Retina (tissue), 1 donor: Measurements from ENCODE around the gene LRTM2.
A peak's percentile ranks its signal among the peaks of the same experiment; 100 is the strongest.

Experiments used
- DNase-seq: peaks from one replicate; pipeline ENCODE4 v3.0.0-alpha.2; 2016

Gene LRTM2

GRCh38 chr12:1820191-1820895 lies at the start of gene LRTM2:
TSS of gene LRTM2 (plus strand) at chr12:1820565. CDS start at chr12:1828149, 7,584 bp downstream.
- peak; percentile 76 for DNase-seq

- no peak for DNase-seq
These were observed 46.3 kb upstream of the LRTM2 start for GRCh38 chr12:1773937-1774655.

GRCh38 chr12:1776170-1776921 lies 44.0 kb upstream of the LRTM2 start:
- DNase-seq = peak; percentile 56

- DNase-seq = no peak
These were observed 42.6 kb upstream of the LRTM2 start for GRCh38 chr12:1777798-1778197.

- no peak for DNase-seq
These were observed 41.5 kb upstream of the LRTM2 start for GRCh38 chr12:1778911-1779310.

DNA sequence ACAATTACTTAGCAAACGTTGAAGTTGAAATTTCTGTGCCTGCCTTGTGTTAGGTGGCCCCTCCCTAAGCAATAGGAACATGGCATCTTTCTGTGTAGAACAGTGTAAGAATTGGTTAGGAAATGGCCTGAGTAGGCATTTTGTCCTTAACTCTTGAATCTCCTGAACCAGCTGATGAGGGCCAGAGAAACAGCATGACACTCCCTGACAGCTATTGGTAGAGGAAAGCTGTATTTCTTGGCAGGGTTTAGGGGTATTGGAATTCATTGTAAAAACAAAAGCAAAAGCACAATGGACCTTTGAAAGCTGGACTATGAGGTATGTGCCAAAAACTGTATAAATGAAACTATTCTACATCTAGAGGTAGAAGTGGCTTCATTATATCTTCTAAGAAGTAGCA lies 40.6 kb upstream of the LRTM2 start:
- DNase-seq = no peak

DNA sequence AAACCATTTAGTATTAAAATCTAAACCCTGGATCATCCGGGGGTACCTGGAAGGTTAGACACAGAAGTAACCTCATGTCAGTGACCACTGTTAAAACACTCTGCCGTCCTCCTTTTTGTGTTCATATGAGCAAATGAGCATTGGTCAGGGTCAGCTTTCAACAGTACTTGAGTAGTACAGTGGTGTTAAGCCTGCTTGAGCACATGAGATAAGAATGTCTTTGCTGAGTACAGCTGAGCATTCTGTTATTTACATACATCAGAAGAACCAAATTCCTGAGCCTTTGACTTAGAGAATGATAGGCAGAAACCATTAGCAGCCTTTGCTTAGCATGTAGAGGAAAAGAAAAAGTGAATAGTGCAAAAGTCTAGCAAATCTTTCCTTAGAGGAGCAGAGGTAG lies 38.6 kb upstream of the LRTM2 start:
- no peak for DNase-seq

GRCh38 chr12:1782215-1782614 lies 38.1 kb upstream of the LRTM2 start:
- DNase-seq = no peak

DNA sequence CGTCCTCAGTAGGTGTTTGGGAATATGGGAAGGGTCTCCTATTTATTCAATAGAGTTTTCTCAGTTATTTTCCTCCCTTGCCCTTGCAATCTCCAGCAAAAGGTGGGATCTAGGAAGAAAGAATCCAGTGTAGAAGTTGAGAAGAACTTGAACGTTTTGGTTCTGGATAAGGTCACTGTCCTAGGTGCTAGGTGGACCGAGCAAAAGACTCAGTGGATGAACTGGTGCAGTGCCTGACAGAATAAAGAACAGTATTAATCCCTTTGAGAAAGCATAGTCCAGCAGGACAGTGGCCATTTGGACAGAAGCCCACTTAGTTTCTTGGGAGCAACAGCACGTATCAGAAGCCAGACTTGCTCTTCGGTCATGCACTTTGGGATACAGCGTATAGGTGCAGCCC lies 32.7 kb upstream of the LRTM2 start:
- DNase-seq = no peak

DNA sequence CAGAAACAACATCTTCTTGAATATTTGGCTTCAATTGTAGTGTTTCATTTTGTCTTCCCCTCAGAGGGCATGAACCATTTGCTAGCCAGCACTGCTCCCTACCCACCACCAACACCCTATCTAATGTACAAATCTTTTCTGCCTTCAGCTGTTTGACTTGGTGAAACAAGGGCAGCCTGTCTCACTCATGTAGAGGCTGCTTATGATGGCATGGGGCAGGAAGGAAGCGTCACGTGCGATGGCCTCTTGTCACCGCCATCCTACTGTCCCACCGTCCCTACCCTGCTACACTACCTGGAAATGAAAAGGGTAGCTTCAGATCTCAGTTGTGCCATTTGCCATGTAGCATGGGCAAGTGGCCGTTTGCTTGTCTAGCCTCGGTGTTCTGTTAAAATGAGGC lies 29.9 kb upstream of the LRTM2 start:
- no peak for DNase-seq

GRCh38 chr12:1791104-1791841 lies 29.1 kb upstream of the LRTM2 start:
- DNase-seq = peak; percentile 61

DNA sequence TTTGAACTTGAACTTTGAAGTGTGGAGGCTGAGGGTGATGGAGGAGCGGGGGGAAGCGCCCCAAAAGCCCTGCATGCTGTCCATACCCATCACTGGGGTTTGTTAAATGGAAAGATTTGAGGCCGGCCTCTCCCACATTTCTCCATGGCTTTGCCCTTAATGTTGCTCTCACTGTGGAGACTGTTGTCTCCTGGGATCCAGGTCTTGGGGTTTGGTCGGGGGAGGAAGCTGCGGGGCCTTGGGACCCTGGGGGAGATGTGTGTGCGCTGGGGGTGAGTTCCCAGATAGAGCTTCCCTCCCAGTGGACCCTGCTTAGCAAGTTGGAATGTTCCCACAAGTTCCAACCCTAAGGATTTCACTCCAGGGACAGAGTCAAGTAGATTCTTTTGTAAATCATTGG lies 28.0 kb upstream of the LRTM2 start:
- DNase-seq = no peak

GRCh38 chr12:1793426-1794210 lies 26.7 kb upstream of the LRTM2 start:
- no peak for DNase-seq

- DNase-seq = no peak
These were observed 25.8 kb upstream of the LRTM2 start for GRCh38 chr12:1794440-1795090.

GRCh38 chr12:1795221-1795784 lies 25.1 kb upstream of the LRTM2 start:
- no peak for DNase-seq

DNA sequence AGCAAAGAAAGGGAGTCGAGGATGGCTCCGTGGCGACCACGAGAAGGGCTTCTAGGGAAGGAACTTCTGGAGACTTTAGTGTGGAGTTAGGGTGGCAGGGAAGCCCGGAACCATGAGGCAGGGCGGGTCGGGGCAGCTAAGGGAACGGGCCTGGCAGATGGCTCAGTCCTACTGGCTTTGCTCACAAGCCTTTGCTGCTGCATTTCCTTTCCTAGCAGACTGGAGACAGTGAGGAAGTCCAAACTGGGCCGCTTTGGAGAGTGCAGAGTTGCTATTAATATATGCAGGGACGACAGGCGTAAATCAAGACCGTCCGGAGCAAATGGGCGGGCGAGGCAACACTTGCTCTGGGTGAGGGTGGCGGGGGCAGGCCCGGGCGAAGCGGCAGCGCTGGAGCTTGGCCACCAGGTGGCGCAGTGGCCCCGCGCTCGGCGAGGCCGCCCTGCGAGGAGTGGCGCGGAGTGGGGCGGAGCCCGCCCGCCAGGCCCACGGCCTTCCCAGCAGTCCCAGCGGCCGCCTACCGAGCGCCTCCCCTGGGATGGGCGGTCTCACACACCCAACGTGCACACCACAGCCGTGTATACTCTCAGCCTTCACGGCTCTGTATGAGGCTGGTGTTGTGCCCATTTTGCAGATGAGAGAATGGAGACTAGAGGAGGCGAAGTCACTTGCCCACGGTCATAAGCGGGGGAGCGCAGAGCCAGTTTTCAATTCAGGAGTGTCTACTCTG lies 24.4 kb upstream of the LRTM2 start:
- peak; percentile 94 for DNase-seq

GRCh38 chr12:1796515-1797010 lies 23.8 kb upstream of the LRTM2 start:
- no peak for DNase-seq

DNA sequence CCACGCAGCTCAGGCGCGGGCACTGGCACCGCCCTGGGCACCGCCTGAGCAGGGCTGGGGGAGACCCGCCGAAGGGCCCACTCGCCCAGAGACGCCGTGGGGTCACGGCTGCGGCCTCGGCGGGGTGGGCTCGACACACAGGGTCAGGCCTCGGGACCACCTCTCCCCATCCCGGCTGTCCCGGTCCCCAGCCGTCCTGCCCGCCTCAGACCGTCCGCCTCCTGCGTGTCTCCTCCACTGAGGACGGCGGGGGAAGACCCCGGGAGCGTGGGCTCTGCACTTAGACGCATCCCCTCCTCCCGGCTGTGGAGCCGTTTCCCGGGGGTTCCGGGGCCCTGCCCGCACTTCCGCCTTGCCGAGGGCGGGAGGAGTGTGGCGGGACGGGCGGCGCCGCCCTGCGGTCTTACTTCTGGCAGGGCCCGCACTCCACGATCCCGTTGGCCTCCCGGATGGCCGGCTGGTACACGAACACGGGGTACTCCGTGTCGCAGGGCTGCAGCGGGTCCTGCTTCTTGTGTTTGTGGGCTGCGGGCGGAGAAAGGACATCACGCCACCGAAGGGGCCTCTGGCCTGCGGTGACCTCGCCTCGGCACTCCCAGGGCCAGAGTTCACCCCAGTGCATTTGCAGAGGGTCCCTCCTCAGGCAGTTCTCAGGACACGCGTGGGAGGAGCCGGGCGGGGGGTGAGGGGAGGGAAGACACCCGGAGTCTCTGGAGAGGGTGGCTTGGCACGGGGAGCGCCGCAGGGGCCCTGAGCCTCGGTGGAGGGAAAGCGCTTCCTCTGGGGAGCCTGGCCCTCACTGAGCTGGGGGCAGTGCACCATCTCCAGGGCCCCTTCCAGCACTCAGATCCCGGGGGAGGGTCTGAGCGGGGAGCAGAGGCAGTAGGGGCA lies 23.1 kb upstream of the LRTM2 start:
- peak; percentile 71 for DNase-seq

GRCh38 chr12:1797991-1798640 lies 22.2 kb upstream of the LRTM2 start:
- DNase-seq = no peak
